ENCODE measurements around the gene KLHL15. TPM values are rescaled to one million over a fixed set of nuclear protein-coding genes. Genes with fewer than 3 reads are reported as not detected.

The KLHL15 gene
- polyA plus RNA-seq, 3 donors: 3.2 to 24.4 (median 3.9) TPM

- H3K9me3 Mint-ChIP-seq: peaks cover 0 to 3% (median 0%) of the 10 kb centered on the region in 7 donors
- WGBS (ENCODE audit: insufficient coverage): no CpG with 5 or more reads among the region's 1 CpG
- Histone ChIP-seq H3K4me3 (replicated peaks in 1 of 3; ENCODE audit: low read depth in 2 of 3, low read length in 3 of 3) (no peak overlapping the region), H3K36me3 (replicated peaks in 1 of 2; ENCODE audit: control insufficient read depth in 1 of 2, insufficient read depth in 2 of 2, low read length in 2 of 2) (peaks cover 11 to 28% of the 10 kb centered on the region in 2 donors), H3K79me2 (ENCODE audit: insufficient read depth, low read length) (peaks cover 37% of the 10 kb centered on the region), H3K9ac (ENCODE audit: insufficient read depth, low read length, poor library complexity, severe bottlenecking) (no peak overlapping the region), H3K9me3 (replicated peaks in 1 of 2; ENCODE audit: control insufficient read depth in 1 of 2, insufficient read depth in 1 of 2, low read length in 2 of 2) (no peaks in the 10 kb centered on the region), H3K27me3 (ENCODE audit: control insufficient read depth in 2 of 2, insufficient read depth in 2 of 2, low read length in 2 of 2) (peaks cover 0 to 28% of the 10 kb centered on the region in 2 donors), H4K20me1 (ENCODE audit: insufficient read depth, low read length) (peaks cover 17% of the 10 kb centered on the region), H3K4me1 (ENCODE audit: control insufficient read depth in 1 of 2, insufficient read depth in 2 of 2, low read length in 2 of 2) (no peaks in the 10 kb centered on the region), H3K4me2 (replicated peaks; ENCODE audit: extremely low read depth, low read length, poor library complexity, severe bottlenecking) (no peak overlapping the region), H3K27ac (ENCODE audit: low read depth in 1 of 2, low read length in 2 of 2) (no peak overlapping the region), H2AFZ (ENCODE audit: insufficient read depth, low read depth, low read length, poor library complexity, severe bottlenecking) (no peak overlapping the region)
- TF ChIP-seq CTCF (IDR thresholded peaks at IDR 0.05): no peak
- intact Hi-C loops (cut with micrococcal nuclease): no loop called here
- DNase-seq: no peak
- H3K4me1 Mint-ChIP-seq: peaks cover 2% of the 10 kb centered on the region
- no peak overlapping the region for H3K4me3 Mint-ChIP-seq
- peaks cover 27 to 34% of the 10 kb centered on the region in 2 donors for H3K36me3 Mint-ChIP-seq
- no peak overlapping the region for H3K27ac Mint-ChIP-seq
- peaks cover 0 to 57% (median 0%) of the 10 kb centered on the region in 3 donors for H3K27me3 Mint-ChIP-seq (ENCODE audit: low read depth in 3 of 3)
These were observed 22.0 kb downstream of the KLHL15 start for GRCh38 chrX:24005028-24005427.

- intact Hi-C loops (cut with micrococcal nuclease): no loop called here
- Histone ChIP-seq H3K9me3 (replicated peaks in 1 of 2; ENCODE audit: control insufficient read depth in 1 of 2, insufficient read depth in 1 of 2, low read length in 2 of 2) (no peaks in the 10 kb centered on the region), H3K4me2 (replicated peaks; ENCODE audit: extremely low read depth, low read length, poor library complexity, severe bottlenecking) (no peak overlapping the region), H3K27me3 (ENCODE audit: control insufficient read depth in 2 of 2, insufficient read depth in 2 of 2, low read length in 2 of 2) (peaks cover 0 to 29% of the 10 kb centered on the region in 2 donors), H3K4me1 (ENCODE audit: control insufficient read depth in 1 of 2, insufficient read depth in 2 of 2, low read length in 2 of 2) (no peaks in the 10 kb centered on the region), H3K79me2 (ENCODE audit: insufficient read depth, low read length) (peaks cover 19% of the 10 kb centered on the region), H3K4me3 (replicated peaks in 1 of 3; ENCODE audit: low read depth in 2 of 3, low read length in 3 of 3) (no peak overlapping the region), H4K20me1 (ENCODE audit: insufficient read depth, low read length) (peaks cover 9% of the 10 kb centered on the region), H2AFZ (ENCODE audit: insufficient read depth, low read depth, low read length, poor library complexity, severe bottlenecking) (no peak overlapping the region), H3K27ac (ENCODE audit: low read depth in 1 of 2, low read length in 2 of 2) (no peak overlapping the region), H3K36me3 (replicated peaks in 1 of 2; ENCODE audit: control insufficient read depth in 1 of 2, insufficient read depth in 2 of 2, low read length in 2 of 2) (peaks cover 11 to 28% of the 10 kb centered on the region in 2 donors), H3K9ac (ENCODE audit: insufficient read depth, low read length, poor library complexity, severe bottlenecking) (no peak overlapping the region)
- DNase-seq: no peak
- no CpG with 5 or more reads among the region's 2 CpGs for WGBS (ENCODE audit: insufficient coverage)
- TF ChIP-seq CTCF (IDR thresholded peaks at IDR 0.05): no peak
- Mint-ChIP-seq H3K36me3 (peaks cover 26 to 37% of the 10 kb centered on the region in 2 donors), H3K9me3 (peaks cover 0 to 3% (median 0%) of the 10 kb centered on the region in 7 donors), H3K4me3 (no peak overlapping the region), H3K27me3 (ENCODE audit: low read depth in 3 of 3) (peaks cover 0 to 54% (median 0%) of the 10 kb centered on the region in 3 donors), H3K4me1 (no peaks in the 10 kb centered on the region), H3K27ac (peak overlapping the region in 1 of 7 donors; percentile 20)
These were observed 24.2 kb downstream of the KLHL15 start for GRCh38 chrX:24002792-24003191.
